Stimulated activated CD4-positive, alpha-beta T cell treated with anti-CD3 and anti-CD28 coated beads, Interleukin-12 subunit alpha, Interleukin-12 subunit beta, amount 100 ng/mL, for 48 hours (primary cell): ENCODE results near the gene APOLD1.
"Not testable (repeated sequence)": the region's sequence is repeated elsewhere in the genome, so short reads cannot be mapped to it uniquely, and the experiment has no call there.

ENCODE experiments used
- DNase-seq, 3 donors: peaks; one replicate each; pipeline ENCODE4 v3.0.0-alpha.2; 2020; ENCODE audit warnings: low read depth in 2 of 3, low spot score in 1 of 3

APOLD1 gene

DNA sequence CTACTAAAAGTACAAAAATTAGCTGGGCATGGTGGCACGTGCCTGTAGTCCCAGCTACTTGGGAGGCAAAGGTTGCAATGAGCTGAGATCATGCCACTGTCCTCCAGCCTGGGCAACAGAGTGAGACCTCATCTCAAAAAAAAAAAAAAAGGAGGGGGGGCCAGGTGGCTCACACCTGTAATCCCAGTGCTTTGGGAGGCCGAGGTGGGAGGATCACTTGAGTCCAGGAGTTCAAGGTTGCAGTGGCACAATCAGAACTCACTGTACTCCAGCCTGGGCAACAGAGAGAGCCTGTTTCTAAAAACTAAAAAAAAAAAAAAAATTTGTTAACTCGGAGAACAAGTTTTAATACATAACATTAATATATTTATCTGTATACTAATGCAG is 22.1 kb downstream of the APOLD1 start:
- not testable (repeated sequence) for DNase-seq

DNA sequence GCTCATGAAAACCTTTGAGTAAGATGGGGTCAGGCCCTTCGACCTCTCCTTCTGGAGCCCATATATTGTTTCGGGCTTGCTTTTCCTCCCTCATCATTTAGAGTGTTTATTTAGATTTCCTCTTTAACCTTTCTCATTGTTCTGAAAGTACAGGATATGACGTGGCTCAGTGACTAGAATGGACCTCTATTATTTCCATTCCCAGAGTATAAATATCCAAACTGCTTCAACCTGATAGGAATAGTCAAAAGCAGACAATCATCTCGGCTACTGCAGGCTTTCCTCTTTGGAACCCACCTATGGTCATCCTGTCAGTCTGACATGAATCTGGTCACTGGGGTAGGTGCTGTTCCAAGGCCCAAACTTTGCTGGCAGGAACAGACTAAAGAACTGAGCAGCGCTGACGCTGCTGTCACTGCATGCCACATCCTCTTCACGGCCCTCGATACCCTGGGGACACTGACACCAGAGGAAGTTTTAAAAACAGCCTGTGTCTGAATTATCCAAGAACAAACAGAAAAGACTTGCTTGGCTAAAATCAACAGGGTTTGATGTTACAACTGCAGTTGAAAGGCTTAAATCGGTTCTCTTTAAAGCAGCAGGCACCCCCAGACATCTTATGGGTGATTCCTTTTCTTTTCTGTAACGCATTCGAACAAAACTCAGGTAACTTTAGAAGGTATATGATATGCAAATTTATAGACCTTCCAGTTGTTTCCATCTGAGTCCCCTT is 22.7 kb downstream of the APOLD1 start:
- DNase-seq, result peak in 2 of 3 donors; percentile 20 to 21

DNA sequence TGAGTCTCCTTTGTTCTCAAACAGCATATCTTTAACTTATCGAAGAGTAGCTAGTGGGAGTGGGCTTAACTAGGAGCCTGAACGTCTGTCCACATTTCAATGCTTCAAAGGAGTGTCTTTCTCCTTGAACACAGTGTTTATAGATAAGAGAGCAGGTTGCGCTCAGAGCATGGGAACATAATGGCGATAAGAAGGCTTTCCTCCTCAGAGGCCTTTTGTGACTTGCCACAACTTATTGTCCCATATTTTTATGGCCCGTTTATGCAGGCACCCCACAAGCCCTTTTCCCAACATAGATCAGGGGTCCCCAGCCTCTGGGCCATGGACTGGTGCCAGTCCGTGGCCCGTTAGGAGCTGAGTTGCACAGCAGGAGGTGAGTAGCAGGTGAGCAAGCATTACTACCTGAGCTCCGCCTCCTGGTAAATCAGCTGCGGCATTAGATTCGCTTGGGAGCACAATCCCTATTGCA is 25.1 kb downstream of the APOLD1 start:
- DNase-seq, result no peak

DNA sequence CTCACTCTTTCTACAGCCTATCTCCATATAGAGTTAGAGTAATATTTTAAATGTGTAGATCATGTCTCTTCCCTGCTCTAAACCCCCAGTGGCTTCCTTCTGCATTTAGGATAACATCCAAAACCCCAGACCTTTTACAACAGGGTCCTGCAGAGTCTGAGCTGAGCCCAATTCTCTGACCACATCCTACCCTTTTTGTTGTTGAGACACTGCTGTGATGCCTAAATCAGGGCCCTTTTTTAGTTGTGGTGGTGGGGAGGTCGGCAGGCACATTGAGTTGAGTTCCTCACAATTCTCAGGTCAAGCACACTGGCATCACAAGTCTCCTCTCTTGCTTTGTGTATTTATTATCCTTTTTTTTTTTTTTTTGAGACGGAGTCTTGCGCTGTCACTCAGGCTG is 25.9 kb downstream of the APOLD1 start:
- no peak for DNase-seq

DNA sequence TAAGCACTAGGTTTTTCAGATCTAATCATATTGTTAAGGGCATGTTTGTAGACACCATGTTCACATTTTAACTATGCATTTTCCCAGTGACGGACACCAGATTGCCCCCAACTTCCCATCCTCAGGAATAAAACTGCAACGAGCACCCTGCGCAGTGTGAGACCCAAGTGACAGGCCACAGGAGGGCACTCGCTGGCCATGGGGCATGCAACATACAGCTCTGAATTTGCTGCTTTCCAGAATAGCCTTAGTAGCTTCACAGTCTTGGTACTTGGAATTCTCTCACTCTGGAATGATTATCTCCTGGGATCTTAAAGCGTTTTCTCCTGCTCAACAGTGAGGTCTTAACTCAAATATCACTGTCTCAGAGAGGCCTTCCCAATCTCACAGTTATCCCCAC is 26.7 kb downstream of the APOLD1 start:
- no peak for DNase-seq

DNA sequence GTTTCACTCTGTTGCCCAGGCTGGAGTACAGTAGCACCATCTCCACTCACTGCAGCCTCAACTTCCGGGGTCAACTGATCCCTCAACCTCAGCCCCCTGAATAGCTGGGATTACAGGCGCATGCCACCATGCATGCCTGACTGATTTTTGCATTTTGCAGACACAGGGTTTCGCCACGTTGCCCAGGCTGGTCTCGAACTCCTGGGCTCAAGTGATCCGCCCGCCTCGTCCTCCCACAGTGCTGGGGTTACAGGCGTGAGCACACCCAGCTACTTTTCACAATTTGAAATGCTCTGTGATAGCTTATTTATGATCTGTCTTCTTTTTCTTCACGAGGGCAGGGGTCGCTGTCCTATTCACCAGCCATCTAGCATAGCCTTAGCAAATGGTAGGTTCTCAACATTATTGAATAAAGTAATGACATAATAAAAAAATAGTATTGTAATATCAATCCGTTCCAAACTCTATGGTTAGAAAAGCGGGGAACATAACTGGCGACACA is 27.2 kb downstream of the APOLD1 start:
- DNase-seq, result no peak

DNA sequence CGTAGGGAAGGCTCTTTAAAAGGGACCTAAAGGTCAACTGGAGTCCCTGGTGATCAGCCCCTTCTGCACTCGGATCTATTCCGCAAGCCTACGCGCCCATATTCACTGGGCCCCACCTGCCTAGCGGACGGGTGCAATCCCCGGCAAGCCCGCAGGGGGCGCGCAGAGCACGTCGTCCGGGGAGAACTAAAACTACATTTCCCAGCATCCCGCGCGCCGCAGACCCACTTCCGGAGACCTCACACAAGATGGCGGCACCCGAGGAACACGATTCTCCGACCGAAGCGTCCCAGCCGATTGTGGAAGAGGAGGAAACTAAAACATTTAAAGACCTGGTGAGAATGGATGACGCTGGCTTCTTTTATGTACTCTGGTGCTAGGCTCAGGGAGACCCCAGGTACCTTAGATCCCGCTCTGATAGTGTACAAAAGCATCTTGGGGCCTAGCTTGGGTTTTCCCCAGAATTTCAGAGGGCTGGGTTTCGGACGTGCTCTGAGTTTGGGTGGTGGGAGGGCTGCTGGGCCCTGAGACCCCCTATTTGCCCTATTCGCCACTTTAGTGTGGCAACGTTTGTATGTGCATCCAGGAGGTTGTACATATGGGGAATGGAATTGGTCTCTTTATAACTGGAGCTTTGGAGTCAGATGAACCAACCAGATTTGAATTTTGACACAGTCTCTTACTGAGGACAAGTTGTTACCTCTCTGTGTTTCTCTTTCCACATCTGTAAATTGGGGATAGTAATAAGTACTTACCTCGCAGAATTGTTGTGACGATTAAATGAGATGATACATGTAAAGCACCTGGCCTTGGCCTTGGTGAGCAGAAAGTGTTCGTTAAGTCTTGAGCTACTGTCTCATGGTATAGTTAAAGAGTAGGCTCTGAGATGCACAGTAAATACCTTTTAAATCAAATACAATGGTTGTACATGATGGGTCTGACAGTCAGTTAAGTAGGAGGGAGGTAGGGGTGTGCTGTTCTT is 28.0 kb downstream of the APOLD1 start, which contains the start of gene DDX47:
Gene DDX47 (plus strand): TSS at position 227 of the 982 bp plus-strand sequence. CDS start 22 bp downstream, at position 249.
- peak; percentile 94 to 98 (median 97) for DNase-seq

DNA sequence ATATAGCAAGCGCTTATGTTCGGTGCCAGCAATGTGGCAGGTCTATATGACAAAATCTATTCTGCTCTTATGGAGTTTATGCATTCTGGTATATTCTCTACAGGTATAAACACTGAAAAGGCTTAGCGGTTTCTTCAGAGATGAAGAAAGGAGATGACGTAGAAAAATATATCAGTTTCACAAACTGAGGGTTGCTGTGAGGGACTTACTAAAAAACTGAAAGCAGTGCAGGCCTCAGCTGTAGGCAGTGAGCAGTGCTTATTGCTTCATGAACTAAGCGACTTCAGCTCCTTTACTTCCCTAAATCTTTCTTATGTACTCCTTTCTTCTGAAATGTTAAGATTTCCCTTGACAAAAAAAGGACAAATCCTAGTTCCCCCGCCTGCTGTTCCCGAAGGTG is 32.2 kb downstream of the APOLD1 start:
- no peak for DNase-seq

DNA sequence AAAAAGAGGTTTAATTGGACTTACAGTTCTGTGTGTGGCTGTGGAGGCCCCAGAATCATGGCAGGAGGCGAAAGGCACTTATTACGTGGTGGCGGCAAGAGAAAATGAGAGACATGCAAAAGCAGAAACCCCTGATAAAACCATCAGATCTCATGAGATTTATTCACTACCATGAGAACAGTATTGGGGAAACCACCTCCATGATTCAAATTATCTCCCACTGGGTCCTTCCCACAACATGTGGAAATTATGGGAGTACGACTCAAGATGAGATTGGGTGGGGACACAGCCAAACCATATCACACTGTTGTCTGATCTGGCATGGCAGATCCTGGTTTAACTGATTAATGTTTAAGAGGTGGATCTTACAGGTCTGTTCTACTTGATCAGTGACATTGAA is 33.2 kb downstream of the APOLD1 start:
- DNase-seq, result no peak

DNA sequence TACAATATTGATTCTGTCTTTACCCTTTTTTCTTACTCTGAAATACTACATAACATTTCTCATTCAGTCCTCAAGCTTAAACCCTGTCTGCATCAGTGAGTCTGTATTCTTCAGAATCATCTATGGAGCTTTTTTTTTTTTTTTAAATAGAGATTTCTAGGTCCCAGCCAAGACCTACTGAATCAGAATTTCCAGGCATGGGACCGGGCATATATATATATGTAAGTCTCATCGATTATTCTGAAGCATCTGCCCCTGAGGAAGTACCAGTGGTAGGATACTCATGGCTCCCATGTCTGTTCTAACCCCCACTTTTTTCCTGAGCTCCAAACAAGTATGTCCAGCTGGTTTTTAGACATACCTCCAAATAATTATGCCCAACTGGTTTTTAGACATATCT is 33.8 kb downstream of the APOLD1 start:
- DNase-seq, result no peak

DNA sequence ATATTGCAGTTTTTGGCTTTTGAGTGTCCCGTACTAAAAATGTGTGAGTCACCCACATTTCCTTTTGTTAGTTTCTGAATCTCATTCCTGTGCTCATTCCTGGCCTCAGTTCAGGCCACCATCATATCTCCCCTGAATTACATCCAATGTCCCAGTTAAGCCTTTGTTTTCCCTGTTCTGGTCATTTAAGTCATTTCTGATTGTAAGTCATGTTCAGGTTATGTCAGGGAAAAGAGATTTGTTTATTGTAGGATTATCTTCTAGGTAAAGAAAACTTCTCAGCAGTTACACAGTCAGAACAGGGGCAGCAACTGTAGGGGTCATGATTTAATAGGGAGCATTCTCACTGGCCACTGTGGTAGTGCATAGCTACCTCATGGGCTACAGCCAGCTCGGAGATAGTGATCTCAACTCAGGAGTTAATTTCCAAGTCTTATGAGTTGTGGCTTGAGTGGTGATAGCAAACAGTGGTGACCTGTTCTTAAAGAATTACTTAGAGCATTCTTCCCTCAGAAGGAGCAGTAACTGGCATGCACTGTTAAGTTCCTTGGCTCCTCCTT is 34.4 kb downstream of the APOLD1 start:
- no peak for DNase-seq

DNA sequence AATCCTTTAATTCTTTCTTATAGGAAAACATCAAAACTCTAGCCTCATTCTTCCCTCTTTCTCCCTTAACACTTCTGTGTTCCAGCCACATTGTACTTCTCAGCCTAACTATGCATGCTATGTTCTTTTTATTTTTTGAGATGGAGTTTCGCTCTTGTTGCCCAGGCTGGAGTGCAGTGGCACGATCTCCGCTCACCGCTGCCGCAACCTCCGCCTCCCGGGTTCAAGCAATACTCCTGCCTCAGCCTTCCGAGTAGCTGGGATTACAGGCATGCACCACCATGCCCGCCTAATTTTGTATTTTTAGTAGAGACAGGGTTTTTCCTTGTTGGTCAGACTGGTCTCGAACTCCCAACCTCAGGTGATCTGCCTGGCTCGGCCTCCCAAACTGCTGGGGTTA is 34.9 kb downstream of the APOLD1 start:
- not testable (repeated sequence) for DNase-seq

DNA sequence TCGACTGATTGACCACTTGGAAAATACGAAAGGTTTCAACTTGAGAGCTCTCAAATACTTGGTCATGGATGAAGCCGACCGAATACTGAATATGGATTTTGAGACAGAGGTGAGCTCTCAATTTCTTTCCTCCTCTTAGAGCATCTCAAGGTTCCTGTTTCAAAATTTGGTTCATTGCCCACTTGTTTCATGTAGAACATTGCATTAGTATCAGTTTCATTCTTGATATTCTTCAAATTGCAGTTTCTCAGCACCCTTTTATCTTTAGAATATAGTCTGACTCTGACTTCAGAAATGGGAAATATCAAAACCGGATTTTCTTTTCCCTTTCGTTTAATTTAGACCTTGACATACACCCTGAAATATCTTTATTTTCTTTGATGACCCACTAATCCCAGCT is 36.5 kb downstream of the APOLD1 start:
- no peak for DNase-seq

DNA sequence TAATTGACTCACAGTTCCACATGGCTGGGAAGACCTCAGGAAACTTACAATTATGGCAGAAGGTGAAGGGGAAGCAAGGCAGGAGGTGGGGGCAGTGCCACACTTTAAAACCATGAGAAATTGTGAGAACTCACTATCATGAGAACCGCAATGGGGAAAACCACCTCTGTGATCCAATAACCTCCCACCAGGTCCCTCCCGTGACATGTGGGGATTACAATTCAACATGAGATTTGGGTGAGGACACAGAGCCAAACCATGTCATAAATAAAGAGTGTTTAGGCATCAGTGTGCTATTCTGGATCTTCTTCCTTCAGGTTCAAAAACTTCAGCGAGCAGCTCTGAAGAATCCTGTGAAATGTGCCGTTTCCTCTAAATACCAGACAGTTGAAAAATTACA is 37.4 kb downstream of the APOLD1 start:
- DNase-seq, result no peak

DNA sequence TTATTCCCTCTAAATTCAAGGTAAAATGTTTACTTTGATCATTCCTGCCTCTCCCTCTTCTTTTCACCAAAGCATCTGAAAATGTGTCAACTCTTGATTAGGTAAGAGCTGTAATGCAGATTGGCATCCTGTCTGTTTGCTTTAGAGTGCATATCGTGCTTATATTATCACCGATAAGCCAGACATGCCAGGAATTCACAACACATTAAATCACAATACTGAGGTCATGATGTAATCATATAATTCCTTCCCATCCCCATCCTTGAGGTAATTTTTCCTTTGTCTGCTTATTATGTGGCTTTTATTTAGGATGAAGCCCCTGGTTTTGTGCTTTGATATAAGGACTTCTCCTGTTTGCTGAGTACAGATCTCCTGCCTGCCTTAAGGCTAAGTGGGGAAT is 37.8 kb downstream of the APOLD1 start:
- DNase-seq, result no peak

DNA sequence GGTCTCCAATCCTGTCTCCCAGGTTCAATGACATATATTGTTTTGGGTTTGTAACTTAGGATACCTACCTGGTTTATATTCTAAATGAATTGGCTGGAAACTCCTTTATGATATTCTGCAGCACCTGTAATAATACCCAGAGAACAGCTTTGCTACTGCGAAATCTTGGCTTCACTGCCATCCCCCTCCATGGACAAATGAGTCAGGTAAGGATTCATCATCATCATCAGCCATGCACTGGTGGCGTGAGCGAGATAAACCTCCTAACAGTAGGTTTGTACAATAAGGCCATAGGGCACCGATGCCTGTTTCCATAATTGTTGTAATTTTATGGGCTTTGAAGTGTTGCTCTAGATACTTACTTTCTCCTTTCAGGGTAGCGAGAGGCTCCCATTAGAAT is 38.4 kb downstream of the APOLD1 start:
- DNase-seq, result no peak

DNA sequence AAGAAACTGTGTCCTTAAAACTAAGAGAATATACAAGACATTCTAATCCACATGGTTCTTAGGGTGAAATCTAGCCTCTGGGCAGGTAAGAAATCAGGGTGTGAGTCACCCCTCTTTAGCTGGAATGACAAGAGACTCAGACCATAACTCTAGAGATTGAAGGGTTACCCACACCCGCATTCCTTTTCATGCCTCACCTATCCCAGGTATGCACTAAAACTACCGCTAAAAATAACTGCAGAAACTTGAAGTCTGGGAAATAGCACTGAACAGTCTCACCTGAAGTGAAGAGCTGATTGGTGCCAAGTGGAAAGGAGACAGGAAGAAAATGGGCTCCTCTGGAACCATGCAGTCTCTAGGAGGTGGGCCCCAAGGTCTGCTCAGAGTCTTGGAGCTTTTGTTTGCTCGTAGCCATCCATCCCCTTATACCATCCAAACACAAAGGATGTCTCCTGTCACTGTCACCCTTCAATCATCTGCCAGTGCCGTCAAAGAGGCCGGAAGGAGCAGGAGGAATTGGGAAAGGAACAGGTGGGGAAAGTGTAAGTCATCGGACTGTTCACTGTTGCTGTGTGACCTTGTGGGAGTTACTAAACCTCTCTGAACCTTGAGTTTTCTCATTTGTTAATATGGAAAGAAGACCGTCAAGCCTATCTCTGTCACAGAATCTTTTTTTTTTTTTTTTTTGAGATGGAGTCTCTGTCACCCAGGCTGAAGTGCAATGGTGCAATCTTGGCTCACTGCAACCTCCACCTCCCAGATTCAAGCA is 50.1 kb downstream of the APOLD1 start:
- DNase-seq, result no peak

DNA sequence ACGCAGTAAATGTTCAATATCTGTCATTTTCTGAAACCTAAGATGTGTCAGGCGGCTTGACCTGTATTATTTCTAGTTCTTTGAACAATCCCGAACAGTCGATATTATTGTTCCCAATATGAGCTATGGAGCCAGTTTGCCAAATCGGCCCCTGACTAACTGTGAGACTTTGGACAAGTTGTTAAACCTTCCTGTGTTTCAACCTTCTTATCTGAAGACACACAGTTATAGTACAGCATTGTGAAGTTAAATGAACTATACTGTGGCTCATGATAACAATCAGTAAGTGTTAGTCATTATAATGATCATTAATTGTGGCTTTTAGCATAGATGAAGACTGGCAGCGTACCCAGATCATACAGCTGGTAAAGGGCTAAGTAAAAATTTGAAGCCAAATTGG is 51.1 kb downstream of the APOLD1 start:
- no peak for DNase-seq

DNA sequence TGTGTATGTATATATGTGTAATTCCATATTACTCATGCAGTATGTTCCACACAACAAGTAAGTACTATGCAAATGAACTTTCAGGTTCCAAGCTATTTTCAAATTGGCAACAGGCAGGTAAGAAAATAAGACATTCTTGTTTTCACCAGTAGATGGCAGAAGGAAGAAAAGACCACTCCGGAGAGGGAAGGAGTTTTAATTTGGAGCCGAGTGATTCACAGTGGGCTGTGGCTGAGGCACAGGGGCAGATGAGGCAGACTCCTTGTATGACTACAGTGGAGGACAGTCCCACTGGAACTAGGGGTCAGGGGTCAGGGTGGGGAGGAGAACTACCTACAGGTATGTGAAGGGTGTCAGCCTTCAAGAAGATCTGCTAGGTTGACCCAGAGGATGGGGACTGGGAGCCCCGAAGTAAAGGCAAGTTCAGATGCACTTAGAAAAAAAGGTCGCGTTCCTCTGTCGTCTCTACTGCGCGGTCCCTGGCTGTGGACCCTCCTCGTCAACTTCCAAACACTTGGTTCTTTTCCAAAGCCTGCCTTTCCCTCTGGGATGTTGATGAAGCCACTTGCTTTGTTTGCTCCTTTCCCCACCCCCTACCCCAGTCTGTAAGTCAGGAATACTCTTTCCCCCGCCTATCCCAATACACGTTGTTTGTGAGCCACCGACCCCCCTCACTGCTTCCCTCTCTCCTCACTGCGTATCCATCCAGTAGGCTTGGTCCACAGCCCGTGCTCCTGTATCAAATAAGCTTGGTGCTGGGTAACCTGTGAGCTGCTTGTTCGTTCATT is 51.8 kb downstream of the APOLD1 start:
- DNase-seq, result peak; percentile 30 to 49 (median 42)

DNA sequence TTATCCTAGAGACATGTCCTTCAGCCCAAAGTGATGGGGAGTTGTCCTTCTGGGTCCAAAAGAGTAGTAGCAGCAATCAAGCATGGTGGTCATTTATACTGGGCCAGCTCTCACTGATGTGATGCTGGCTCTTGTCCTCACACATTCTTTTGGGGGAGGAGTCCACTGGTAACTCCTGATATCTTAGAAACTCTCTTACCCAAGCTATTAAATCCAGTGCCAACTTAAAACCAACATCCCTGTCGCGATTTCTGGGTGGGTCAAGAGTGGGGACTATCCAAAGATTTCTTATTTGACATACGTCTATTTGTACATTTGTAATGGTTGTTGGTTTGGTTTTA is 52.3 kb downstream of the APOLD1 start:
- no peak for DNase-seq
